Measurements from ENCODE around the gene SUMF1. TPM values are rescaled to one million over a fixed set of nuclear protein-coding genes. Genes with fewer than 3 reads are reported as not detected.

Gene SUMF1
- total and polyA plus RNA-seq, 2 of the 4 experiments (the other 2 are of a cell fraction): 26.3 to 38.4 TPM

DNA sequence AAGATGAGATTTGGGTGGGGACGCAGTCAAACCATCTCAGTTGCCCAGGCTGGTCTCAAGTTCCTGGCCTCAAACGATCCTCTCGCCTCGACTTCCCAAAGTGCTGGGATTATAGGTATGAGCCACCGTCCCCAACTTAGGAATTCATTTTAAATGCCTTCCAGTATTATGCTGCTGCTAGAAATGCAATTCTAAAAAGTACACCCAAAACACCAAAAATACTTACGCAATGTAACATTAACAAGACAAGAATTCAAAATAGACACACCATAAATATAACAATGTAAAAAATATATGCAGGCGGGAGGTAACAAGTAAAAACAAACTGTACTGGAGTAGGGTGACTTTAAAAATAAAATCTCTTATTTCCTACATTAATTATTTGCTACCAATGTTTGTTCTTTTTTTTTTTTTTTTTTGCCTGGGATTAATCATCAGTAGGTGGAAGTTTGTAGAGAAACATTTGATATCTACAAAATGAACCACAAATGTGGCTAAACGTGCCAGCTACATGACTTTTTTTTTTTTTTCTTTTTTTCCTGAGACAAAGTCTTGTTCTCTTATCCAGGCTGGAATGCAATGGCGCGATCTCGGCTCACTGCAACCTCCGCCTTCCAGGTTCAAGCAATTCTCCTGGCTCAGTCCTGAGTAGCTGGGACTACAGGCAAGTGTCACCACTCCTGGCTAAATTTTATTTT lies 107.1 kb downstream of the SUMF1 start (continued):
- no peak for TF ChIP-seq NFE2L2 (IDR thresholded peaks at IDR 0.05; ENCODE audit: low read depth, low read length)

- H3K56ac ChIP-seq (ENCODE audit: extremely low read depth, insufficient read depth, low read length): no peak overlapping the region
- no peaks in the 10 kb centered on the region for H3K9me3 ChIP-seq (ENCODE audit: control insufficient read depth, insufficient read depth, low read length)
- H3K27ac ChIP-seq (ENCODE audit: insufficient read depth, low read length): no peak overlapping the region
- peaks cover 2% of the 10 kb centered on the region; the same call in 1 of the 2 replicates for H3K36me3 ChIP-seq (ENCODE audit: control insufficient read depth, insufficient read depth, low read length)
- H4K8ac ChIP-seq (ENCODE audit: low read depth in 2 of 2, low read length in 2 of 2): no peak overlapping the region
- H3K14ac ChIP-seq (replicated peaks; ENCODE audit: low read depth, low read length): 0 out of 2 replicates have a peak overlapping the region, but pooled peaks have one; percentile 8
- H3K9ac ChIP-seq (ENCODE audit: low read depth, low read length): no peak overlapping the region
- no peak overlapping the region for H2AFZ ChIP-seq (replicated peaks; ENCODE audit: low read length, poor library complexity)
- no peak overlapping the region for H3K4me3 ChIP-seq (ENCODE audit: insufficient read depth, low read depth, low read length)
- intact Hi-C loops (cut with micrococcal nuclease) (loop anchor here (10.0 kb wide), 1 partner anchor 697 kb away; no protein-coding TSS in a partner anchor), dilution Hi-C loops (cut with HindIII; ENCODE audit: low sequenced_read_pairs, unreplicated experiment) (no loop called here), in situ Hi-C loops (cut with MboI; ENCODE audit: low sequenced_read_pairs) (loop anchor here (5.0 kb wide), 1 partner anchor 274 kb away; no protein-coding TSS in a partner anchor)
- no peak overlapping the region for H3K23ac ChIP-seq (ENCODE audit: low read depth, low read length)
- H3K9me1 ChIP-seq (ENCODE audit: insufficient read depth, low read length): peaks cover 3% of the 10 kb centered on the region; the same call in 1 of the 2 replicates
- no peak overlapping the region for H4K5ac ChIP-seq (ENCODE audit: low read depth, low read length)
- H2BK15ac ChIP-seq (ENCODE audit: low read depth, low read length): no peak overlapping the region
- no peaks in the 10 kb centered on the region for H4K20me1 ChIP-seq (ENCODE audit: insufficient read depth, low read length)
- no peak overlapping the region for H2AK5ac ChIP-seq (ENCODE audit: low read depth, low read length)
- H3K4ac ChIP-seq (ENCODE audit: low read depth, low read length): no peak overlapping the region
- no peaks in the 10 kb centered on the region for H3K27me3 ChIP-seq (ENCODE audit: control insufficient read depth, insufficient read depth, low read length)
- no peak overlapping the region; the same call in 1 of the 2 replicates for H3K4me2 ChIP-seq (ENCODE audit: low read depth, low read length)
- no CpG with 5 or more reads among the region's 4 CpGs for WGBS, 2 experiments (ENCODE audit: extremely low coverage in 2 of 2, insufficient read length in 1 of 2)
- no peak overlapping the region for H2BK5ac ChIP-seq (ENCODE audit: low read depth, low read length, poor library complexity, severe bottlenecking)
- DNase-seq: peak; percentile 36
- peak overlapping the region; percentile 4; the same call in 1 of the 2 replicates for H3K18ac ChIP-seq (ENCODE audit: low read depth, low read length)
- peak overlapping the region; percentile 21; the same call in 1 of the 2 replicates for H2BK120ac ChIP-seq (ENCODE audit: low read depth, low read length)
- ChIA-PET POLR2A (ENCODE audit: unreplicated experiment) (no interaction called here), CTCF (interaction anchor here (1.2 kb wide), 1 partner anchor 276 kb away, joined by 4 read pairs; no protein-coding TSS in a partner anchor)
- H2AK9ac ChIP-seq (replicated peaks; ENCODE audit: low read depth, low read length, poor library complexity): no peak overlapping the region
- ATAC-seq (ENCODE audit: low read depth): peak; percentile 69
- H3K4me1 ChIP-seq (ENCODE audit: control insufficient read depth, insufficient read depth, low read length): peaks cover 3% of the 10 kb centered on the region; the same call in 1 of the 2 replicates
- H2BK20ac ChIP-seq (ENCODE audit: low read depth, low read length): peak overlapping the region; percentile 3; the same call in 1 of the 2 replicates
- H3K79me1 ChIP-seq (ENCODE audit: low read depth in 1 of 2, low read length in 2 of 2): no peaks in the 10 kb centered on the region
- H4K91ac ChIP-seq (ENCODE audit: insufficient read depth, low read depth, low read length): no peak overlapping the region
- BruUV-seq (replicated peaks): no TSS peak
- TF ChIP-seq ELK1 (IDR thresholded peaks at IDR 0.05; ENCODE audit: borderline replicate concordance, low read depth, low read length): no peak
- TF ChIP-seq MXI1 (IDR thresholded peaks at IDR 0.05; ENCODE audit: borderline replicate concordance, low read depth, low read length): no peak
- TF ChIP-seq RCOR1 (IDR thresholded peaks at IDR 0.05; ENCODE audit: insufficient replicate concordance, low read length): no peak
- TF ChIP-seq RFX5 (IDR thresholded peaks at IDR 0.05; ENCODE audit: low read depth, low read length): no peak
- no peak for TF ChIP-seq RAD21 (IDR thresholded peaks at IDR 0.05; ENCODE audit: low read length)
- no peak for TF ChIP-seq BHLHE40 (IDR thresholded peaks at IDR 0.05; ENCODE audit: low read depth, low read length)
- no peak for TF ChIP-seq USF2 (IDR thresholded peaks at IDR 0.05; ENCODE audit: low read depth, low read length)
- TF ChIP-seq MAZ (IDR thresholded peaks at IDR 0.05; ENCODE audit: borderline replicate concordance, low read depth, low read length): no peak
- TF ChIP-seq NFE2L2 (IDR thresholded peaks at IDR 0.05; ENCODE audit: low read depth, low read length): no peak
- TF ChIP-seq FOS (IDR thresholded peaks at IDR 0.05; ENCODE audit: low read depth, low read length): no peak
- no peak for TF ChIP-seq SMC3 (IDR thresholded peaks at IDR 0.05; ENCODE audit: low read depth, low read length)
- no peak for TF ChIP-seq CEBPB (IDR thresholded peaks at IDR 0.05; ENCODE audit: low read depth, low read length)
- no peak for TF ChIP-seq POLR2A (IDR thresholded peaks at IDR 0.05; ENCODE audit: low read depth, low read length)
- TF ChIP-seq MAFK (IDR thresholded peaks at IDR 0.05; ENCODE audit: low read depth, low read length): no peak
Measured at GRCh38 chr3:4358273-4358672, 108.8 kb downstream of the SUMF1 start.
